ENCODE data around the gene DCAF17. TPM values are rescaled to one million over a fixed set of nuclear protein-coding genes. Genes with fewer than 3 reads are reported as not detected.
"Not testable (repeated sequence)": the region's sequence is repeated elsewhere in the genome, so short reads cannot be mapped to it uniquely, and the experiment has no call there.

The DCAF17 gene
- total RNA-seq, 1 donor from 2014 or later: 22.4 TPM

GRCh38 chr2:171487201-171487600, 53.2 kb downstream of the DCAF17 start:
- Mint-ChIP-seq H3K9me3 (no peaks in the 10 kb centered on the region), H3K27ac (ENCODE audit: unreplicated experiment) (no peak overlapping the region), H3K4me3 (no peak overlapping the region), H3K27me3 (ENCODE audit: low read depth) (no peaks in the 10 kb centered on the region), H3K4me1 (peaks cover 7% of the 10 kb centered on the region), H3K36me3 (ENCODE audit: low read depth) (peaks cover 3% of the 10 kb centered on the region)
- no peak for DNase-seq (ENCODE audit: low read depth, low spot score)
- no peak for TF ChIP-seq CTCF (conservative IDR thresholded peaks at IDR 0.05)

- Mint-ChIP-seq H3K27ac (ENCODE audit: unreplicated experiment) (peak overlapping the region; percentile 78), H3K4me1 (peaks cover 7% of the 10 kb centered on the region)
- TF ChIP-seq CTCF (conservative IDR thresholded peaks at IDR 0.05): no peak
These were observed 53.8 kb downstream of the DCAF17 start for GRCh38 chr2:171487803-171488259.

GRCh38 chr2:171490577-171490976, 56.6 kb downstream of the DCAF17 start:
- Mint-ChIP-seq H3K4me1 (peaks cover 7% of the 10 kb centered on the region), H3K36me3 (ENCODE audit: low read depth) (peaks cover 3% of the 10 kb centered on the region), H3K9me3 (no peaks in the 10 kb centered on the region), H3K27ac (ENCODE audit: unreplicated experiment) (no peak overlapping the region), H3K4me3 (no peak overlapping the region), H3K27me3 (ENCODE audit: low read depth) (no peaks in the 10 kb centered on the region)
- no peak for TF ChIP-seq CTCF (conservative IDR thresholded peaks at IDR 0.05)
- DNase-seq (ENCODE audit: low read depth, low spot score): no peak

More at GRCh38 chr2:171487803-171488259, 53.8 kb downstream of the DCAF17 start:
- peaks cover 3% of the 10 kb centered on the region for H3K36me3 Mint-ChIP-seq (ENCODE audit: low read depth)
- H3K4me3 Mint-ChIP-seq: no peak overlapping the region
- H3K27me3 Mint-ChIP-seq (ENCODE audit: low read depth): no peaks in the 10 kb centered on the region
- H3K9me3 Mint-ChIP-seq: no peaks in the 10 kb centered on the region
- DNase-seq (ENCODE audit: low read depth, low spot score): no peak

GRCh38 chr2:171491292-171491691, 57.3 kb downstream of the DCAF17 start:
- H3K9me3 Mint-ChIP-seq: no peaks in the 10 kb centered on the region
- no peak overlapping the region for H3K4me3 Mint-ChIP-seq

GRCh38 chr2:171492664-171493063, 58.6 kb downstream of the DCAF17 start:
- no peak for DNase-seq (ENCODE audit: low read depth, low spot score)
- H3K4me1 Mint-ChIP-seq: peaks cover 7% of the 10 kb centered on the region
- H3K4me3 Mint-ChIP-seq: no peak overlapping the region
- no peak for TF ChIP-seq CTCF (conservative IDR thresholded peaks at IDR 0.05)
- peaks cover 5% of the 10 kb centered on the region for H3K9me3 Mint-ChIP-seq
- H3K27me3 Mint-ChIP-seq (ENCODE audit: low read depth): no peaks in the 10 kb centered on the region
- no peak overlapping the region for H3K27ac Mint-ChIP-seq (ENCODE audit: unreplicated experiment)
- peaks cover 5% of the 10 kb centered on the region for H3K36me3 Mint-ChIP-seq (ENCODE audit: low read depth)

More at GRCh38 chr2:171491292-171491691, 57.3 kb downstream of the DCAF17 start:
- Mint-ChIP-seq H3K4me1 (peaks cover 7% of the 10 kb centered on the region), H3K27me3 (ENCODE audit: low read depth) (no peaks in the 10 kb centered on the region), H3K36me3 (ENCODE audit: low read depth) (peaks cover 3% of the 10 kb centered on the region), H3K27ac (ENCODE audit: unreplicated experiment) (no peak overlapping the region)
- TF ChIP-seq CTCF (conservative IDR thresholded peaks at IDR 0.05): no peak
- DNase-seq (ENCODE audit: low read depth, low spot score): no peak

- not testable (repeated sequence) for H3K4me1 Mint-ChIP-seq; H3K4me3 Mint-ChIP-seq; H3K27ac Mint-ChIP-seq (ENCODE audit: unreplicated experiment); H3K9me3 Mint-ChIP-seq; H3K27me3 Mint-ChIP-seq (ENCODE audit: low read depth); H3K36me3 Mint-ChIP-seq (ENCODE audit: low read depth); DNase-seq (ENCODE audit: low read depth, low spot score)
These were observed 63.6 kb downstream of the DCAF17 start for GRCh38 chr2:171497664-171498063.

Measured in neural crest cell (in vitro differentiated cells).